ENCODE data around the gene PLCH1. TPM values are rescaled to one million over a fixed set of nuclear protein-coding genes. Genes with fewer than 3 reads are reported as not detected.

PLCH1 gene
- polyA plus RNA-seq, 1 donor (not counting 4 experiments of a cell fraction or from before 2014, with no cell fraction given), result 0.05 TPM

DNA sequence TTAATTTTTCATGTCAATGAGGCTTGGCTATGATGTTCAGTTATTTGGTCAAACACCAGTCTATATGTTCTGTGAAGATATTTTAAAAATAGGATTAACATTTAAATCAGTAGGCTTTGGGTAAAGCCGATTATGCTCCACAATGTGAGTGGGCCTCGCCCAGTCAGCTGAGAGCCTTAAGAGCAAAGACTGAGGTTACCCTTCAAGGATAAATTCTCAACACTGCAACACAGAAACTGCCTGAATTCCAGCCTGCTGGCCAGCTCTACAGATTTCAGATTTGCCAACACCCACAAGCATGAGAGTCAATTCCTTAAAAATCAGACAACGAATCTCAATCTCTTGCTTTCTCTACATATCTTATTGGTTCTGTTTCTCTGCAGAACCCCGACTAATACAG is 188.3 kb downstream of the PLCH1 start:
- no peaks in the 10 kb centered on the region for H3K27me3 ChIP-seq (ENCODE audit: control insufficient read depth, extremely low read depth, insufficient read depth, low read length)
- no peak for FAIRE-seq
- H3K9ac ChIP-seq (ENCODE audit: control insufficient read depth, extremely low read depth, insufficient read depth, low read length), result no peak overlapping the region
- H3K4me3 ChIP-seq (ENCODE audit: control insufficient read depth in 2 of 3, extremely low read depth in 1 of 3, insufficient read depth in 2 of 3, low read depth in 1 of 3, low read length in 3 of 3), result no peak overlapping the region
- H3K27ac ChIP-seq (ENCODE audit: control insufficient read depth, insufficient read depth, low read length), result no peak overlapping the region
- no peaks in the 10 kb centered on the region for H3K4me1 ChIP-seq (ENCODE audit: control insufficient read depth, extremely low read depth, insufficient read depth, low read length)
- no peak overlapping the region for H2AFZ ChIP-seq (ENCODE audit: control insufficient read depth, low read length)
- no peak for DNase-seq (ENCODE audit: low read depth, low spot score)
- no peaks in the 10 kb centered on the region for H3K9me1 ChIP-seq (ENCODE audit: control insufficient read depth, extremely low read depth, insufficient read depth, low read length)
- H4K20me1 ChIP-seq (ENCODE audit: control insufficient read depth, extremely low read depth, insufficient read depth, low read length), result no peaks in the 10 kb centered on the region
- dilution Hi-C loops (cut with MboI; ENCODE audit: extremely low pct_ligation_motif_present, low sequenced_read_pairs), result no loop called here
- H3K4me2 ChIP-seq (ENCODE audit: control insufficient read depth, extremely low read depth, insufficient read depth, low read depth, low read length), result no peak overlapping the region
- H3K9me3 ChIP-seq (ENCODE audit: control insufficient read depth, low read depth, low read length), result no peaks in the 10 kb centered on the region
- no peaks in the 10 kb centered on the region for H3K79me2 ChIP-seq (ENCODE audit: control insufficient read depth, insufficient read depth, low read length)
- no peak for TF ChIP-seq EZH2 (IDR thresholded peaks at IDR 0.05; ENCODE audit: low read length)
- TF ChIP-seq, protein P1, sequence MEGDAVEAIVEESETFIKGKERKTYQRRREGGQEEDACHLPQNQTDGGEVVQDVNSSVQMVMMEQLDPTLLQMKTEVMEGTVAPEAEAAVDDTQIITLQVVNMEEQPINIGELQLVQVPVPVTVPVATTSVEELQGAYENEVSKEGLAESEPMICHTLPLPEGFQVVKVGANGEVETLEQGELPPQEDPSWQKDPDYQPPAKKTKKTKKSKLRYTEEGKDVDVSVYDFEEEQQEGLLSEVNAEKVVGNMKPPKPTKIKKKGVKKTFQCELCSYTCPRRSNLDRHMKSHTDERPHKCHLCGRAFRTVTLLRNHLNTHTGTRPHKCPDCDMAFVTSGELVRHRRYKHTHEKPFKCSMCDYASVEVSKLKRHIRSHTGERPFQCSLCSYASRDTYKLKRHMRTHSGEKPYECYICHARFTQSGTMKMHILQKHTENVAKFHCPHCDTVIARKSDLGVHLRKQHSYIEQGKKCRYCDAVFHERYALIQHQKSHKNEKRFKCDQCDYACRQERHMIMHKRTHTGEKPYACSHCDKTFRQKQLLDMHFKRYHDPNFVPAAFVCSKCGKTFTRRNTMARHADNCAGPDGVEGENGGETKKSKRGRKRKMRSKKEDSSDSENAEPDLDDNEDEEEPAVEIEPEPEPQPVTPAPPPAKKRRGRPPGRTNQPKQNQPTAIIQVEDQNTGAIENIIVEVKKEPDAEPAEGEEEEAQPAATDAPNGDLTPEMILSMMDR (optimal IDR thresholded peaks at IDR 0.05 in 1 of 3, IDR thresholded peaks at IDR 0.05 in 1 of 3, conservative IDR thresholded peaks at IDR 0.05 in 1 of 3; ENCODE audit: extremely low read depth in 1 of 3, insufficient read depth in 2 of 3, low read length in 3 of 3), result no peak
- no peaks in the 10 kb centered on the region for H3K36me3 ChIP-seq (ENCODE audit: control insufficient read depth in 2 of 2, extremely low read depth in 1 of 2, insufficient read depth in 2 of 2, low read length in 2 of 2)

DNA sequence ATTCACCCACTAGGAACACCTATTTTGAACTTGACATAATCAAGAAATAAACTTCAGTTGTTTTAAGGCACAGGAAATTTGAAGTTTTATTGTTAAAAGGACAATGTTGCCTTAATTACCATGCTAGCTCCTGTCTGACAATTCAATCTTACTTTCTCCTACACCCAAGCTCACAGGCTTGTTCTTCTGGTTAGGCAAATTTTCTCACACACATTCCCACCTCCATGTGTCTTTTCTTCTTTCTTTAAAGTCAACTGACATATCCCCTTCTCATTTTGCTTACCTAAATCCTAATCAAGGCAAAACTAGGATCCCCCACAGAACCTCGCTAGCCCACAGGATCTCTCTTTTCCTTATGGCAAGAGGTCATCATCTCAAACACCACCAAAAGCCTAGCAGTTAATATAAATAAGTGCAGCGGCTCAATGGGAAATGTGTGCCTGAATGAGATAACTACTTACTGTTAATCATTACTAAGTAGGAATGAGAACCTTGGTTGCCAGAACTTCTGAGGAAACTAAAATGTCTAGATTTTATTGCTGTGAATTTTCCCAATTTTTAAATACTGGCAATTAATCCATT is 189.3 kb downstream of the PLCH1 start:
- TF ChIP-seq, protein P1 (optimal IDR thresholded peaks at IDR 0.05 in 1 of 3, IDR thresholded peaks at IDR 0.05 in 1 of 3, conservative IDR thresholded peaks at IDR 0.05 in 1 of 3; ENCODE audit: extremely low read depth in 1 of 3, insufficient read depth in 2 of 3, low read length in 3 of 3), result no peak
- TF ChIP-seq EZH2 (IDR thresholded peaks at IDR 0.05; ENCODE audit: low read length), result no peak
- H3K4me3 ChIP-seq (ENCODE audit: control insufficient read depth in 2 of 3, extremely low read depth in 1 of 3, insufficient read depth in 2 of 3, low read depth in 1 of 3, low read length in 3 of 3), result no peak overlapping the region
- H3K9me1 ChIP-seq (ENCODE audit: control insufficient read depth, extremely low read depth, insufficient read depth, low read length), result no peaks in the 10 kb centered on the region
- H3K36me3 ChIP-seq (ENCODE audit: control insufficient read depth in 2 of 2, extremely low read depth in 1 of 2, insufficient read depth in 2 of 2, low read length in 2 of 2), result no peaks in the 10 kb centered on the region
- DNase-seq (ENCODE audit: low read depth, low spot score) (no peak), FAIRE-seq (no peak)
- no peak overlapping the region for H3K4me2 ChIP-seq (ENCODE audit: control insufficient read depth, extremely low read depth, insufficient read depth, low read depth, low read length)
- dilution Hi-C loops (cut with MboI; ENCODE audit: extremely low pct_ligation_motif_present, low sequenced_read_pairs), result no loop called here
- H3K9me3 ChIP-seq (ENCODE audit: control insufficient read depth, low read depth, low read length), result no peaks in the 10 kb centered on the region
- H3K4me1 ChIP-seq (ENCODE audit: control insufficient read depth, extremely low read depth, insufficient read depth, low read length), result no peaks in the 10 kb centered on the region
- no peaks in the 10 kb centered on the region for H4K20me1 ChIP-seq (ENCODE audit: control insufficient read depth, extremely low read depth, insufficient read depth, low read length)
- H3K79me2 ChIP-seq (ENCODE audit: control insufficient read depth, insufficient read depth, low read length), result no peaks in the 10 kb centered on the region
- no peak overlapping the region for H3K9ac ChIP-seq (ENCODE audit: control insufficient read depth, extremely low read depth, insufficient read depth, low read length)
- H3K27me3 ChIP-seq (ENCODE audit: control insufficient read depth, extremely low read depth, insufficient read depth, low read length), result no peaks in the 10 kb centered on the region
- no peak overlapping the region for H3K27ac ChIP-seq (ENCODE audit: control insufficient read depth, insufficient read depth, low read length)
- no peak overlapping the region for H2AFZ ChIP-seq (ENCODE audit: control insufficient read depth, low read length)
